ENCODE data around the gene DYRK1A. TPM values are rescaled to one million over a fixed set of nuclear protein-coding genes. Genes with fewer than 3 reads are reported as not detected.
"Not testable (repeated sequence)": the region's sequence is repeated elsewhere in the genome, so short reads cannot be mapped to it uniquely, and the experiment has no call there.

DYRK1A gene
- polyA plus RNA-seq, 3 donors: 8.6 to 15.1 (median 13.2) TPM

DNA sequence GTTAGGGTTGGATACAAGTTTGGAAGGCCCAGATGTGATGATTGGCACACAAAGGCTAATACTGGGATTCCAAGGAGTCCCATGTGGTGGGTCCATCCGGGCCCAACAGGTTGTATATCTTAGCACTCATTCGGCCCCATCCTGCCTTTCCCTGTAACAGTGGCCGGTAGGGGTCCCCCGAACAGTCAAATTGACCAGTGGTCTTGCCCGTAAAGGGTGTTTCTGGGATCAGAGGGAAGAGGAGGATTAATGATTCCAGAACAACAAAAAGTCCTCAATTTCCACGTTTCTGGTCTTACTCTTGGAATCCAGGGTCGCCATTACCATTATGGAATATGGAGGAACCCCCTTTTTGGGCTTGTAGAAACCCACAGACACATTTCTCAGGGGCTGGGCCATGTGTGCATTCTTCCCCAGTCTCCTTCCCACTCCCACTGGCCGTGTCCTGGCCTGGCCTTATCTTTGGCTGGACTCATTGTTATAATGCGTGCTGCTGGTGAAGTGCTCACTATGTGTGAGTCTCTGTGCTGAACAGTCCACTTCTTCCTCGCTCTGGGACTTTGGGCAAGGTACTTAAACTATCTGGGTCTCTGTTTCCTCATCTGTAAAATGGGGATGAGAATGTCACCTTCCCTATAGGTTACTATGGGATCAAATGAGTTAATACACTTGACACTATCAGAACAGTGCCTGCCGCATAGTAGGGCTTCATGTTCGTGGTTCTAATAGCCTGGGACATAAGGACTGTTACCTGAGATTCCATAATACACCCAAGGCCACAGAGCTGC lies 161.8 kb downstream of the DYRK1A start:
- 85 to 88% (median 87%) methylated on average over 12 of the region's 12 CpGs for WGBS, 3 donors

DNA sequence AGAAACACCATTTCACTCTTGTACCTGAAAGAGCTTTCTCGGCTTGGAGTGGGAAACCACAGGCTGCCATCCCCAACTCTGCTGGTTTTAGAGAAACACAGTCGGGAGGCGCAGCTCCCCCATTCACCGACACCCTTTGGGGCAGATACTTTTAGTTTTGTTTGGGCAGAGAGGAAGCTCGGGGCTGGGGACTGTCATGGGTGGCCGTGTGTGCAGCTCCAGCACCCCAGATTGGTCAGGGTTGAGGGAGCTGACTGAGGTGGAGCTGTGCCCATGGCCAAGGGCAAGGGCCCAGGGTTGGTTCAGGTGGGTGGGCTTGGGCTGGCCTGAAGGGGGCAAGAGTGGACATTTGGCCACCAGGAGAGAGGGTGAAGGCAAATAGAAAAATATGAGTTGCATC lies 163.1 kb downstream of the DYRK1A start:
- WGBS, 3 donors: 77 to 90% (median 80%) methylated on average over 6 of the region's 6 CpGs
- no peak overlapping the region for H3K27ac ChIP-seq (ENCODE audit: low read depth, low read length)

More for the DNA sequence above, 161.8 kb downstream of the DYRK1A start:
- no peak overlapping the region for H3K27ac ChIP-seq (ENCODE audit: low read depth, low read length)

DNA sequence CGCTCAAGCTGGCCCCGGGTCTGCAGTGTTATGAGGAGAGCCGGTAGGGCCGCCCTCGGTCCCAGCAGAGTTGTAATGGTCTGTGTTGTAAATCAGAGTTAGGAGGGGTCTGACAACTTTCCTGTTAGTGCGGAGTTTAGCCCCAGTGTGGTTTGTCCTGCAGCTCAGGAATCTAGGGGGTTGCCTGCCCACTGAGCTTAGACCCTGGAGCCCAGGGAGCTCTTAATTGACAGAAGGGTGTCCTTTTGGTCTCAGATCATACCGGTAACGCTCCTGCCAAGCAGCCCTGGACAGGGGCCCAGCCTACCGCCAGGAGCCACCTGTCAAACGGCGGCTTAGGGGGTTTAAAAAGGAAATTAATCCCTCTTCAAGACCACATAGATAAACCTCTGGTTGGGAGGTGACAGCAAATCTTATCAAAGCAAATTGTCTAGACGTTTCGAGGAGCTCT lies 164.4 kb downstream of the DYRK1A start:
- H3K27ac ChIP-seq (ENCODE audit: low read depth, low read length): no peak overlapping the region
- 28 to 54% (median 35%) methylated on average over 13 of the region's 13 CpGs for WGBS, 3 donors

DNA sequence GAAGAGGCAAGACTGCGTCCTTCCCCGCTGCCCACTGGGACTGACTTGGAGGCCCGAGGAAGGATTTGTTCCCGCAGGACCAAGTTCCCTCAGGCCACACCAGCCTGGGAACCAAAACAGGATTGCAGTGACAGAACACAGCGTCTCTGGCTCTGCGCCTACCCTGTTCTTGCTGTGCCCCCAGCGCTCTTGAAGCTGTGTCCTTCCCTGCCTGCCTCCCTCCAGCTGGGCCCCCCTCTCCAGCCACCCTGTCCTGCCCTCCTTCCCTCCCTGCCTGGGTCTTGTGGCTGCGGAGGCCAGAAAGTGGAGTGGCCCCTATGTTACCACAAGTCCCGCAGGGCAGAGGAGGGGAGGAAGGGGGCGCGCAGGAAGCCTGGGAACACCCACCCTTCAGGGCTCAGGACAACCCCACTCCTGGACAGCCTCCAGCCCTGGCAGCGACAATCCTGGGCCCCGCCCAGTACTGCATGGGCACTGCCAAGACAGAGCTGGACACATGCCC lies 164.9 kb downstream of the DYRK1A start:
- 29 to 55% (median 36%) methylated on average over 11 to 13 of the region's 13 CpGs for WGBS, 3 donors
- H3K27ac ChIP-seq (ENCODE audit: low read depth, low read length): no peak overlapping the region

DNA sequence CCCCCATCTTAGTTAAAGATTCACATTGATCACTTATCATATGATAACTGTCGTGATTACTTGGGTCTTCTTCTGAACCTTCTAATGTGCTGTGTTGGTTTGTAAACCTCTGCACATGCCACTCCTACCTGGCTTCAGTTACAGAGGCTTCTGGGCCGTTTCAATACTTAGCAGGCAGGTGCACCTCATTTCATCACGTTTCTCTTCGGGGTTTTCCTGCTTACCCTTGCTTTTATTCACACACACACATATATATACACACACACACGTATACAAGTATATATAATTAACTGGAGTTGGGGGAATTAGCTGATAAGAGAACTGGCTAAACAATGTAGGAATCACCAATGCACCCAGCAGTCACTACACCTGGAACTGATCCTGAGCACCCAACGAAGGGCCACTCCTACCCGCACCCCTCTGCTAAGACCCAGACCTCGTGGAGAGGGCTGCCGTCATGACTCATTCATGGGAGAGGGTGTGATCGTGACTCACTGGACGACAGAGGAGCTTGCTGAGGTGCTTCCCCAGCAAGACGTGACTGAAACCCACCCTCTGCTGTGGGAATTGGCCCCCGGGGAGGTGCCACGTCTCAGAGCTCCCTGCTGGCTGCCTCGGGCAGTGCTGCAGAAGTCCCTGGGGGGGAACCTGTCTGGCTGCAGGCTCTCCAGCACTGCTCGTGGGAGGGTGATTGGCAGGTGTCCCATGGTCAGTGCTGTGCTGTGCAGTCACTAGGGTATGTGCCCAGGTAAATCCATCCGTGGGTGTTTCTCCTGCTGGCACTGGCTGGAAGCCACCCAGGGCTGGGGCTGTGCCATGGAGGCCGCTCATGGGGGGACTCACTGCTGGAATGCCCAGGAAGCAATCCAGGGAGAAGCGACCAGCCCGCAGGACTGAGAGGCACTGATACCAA lies 166.6 kb downstream of the DYRK1A start:
- no peak overlapping the region for H3K27ac ChIP-seq (ENCODE audit: low read depth, low read length)
- 37 to 67% (median 65%) methylated on average over 20 of the region's 20 CpGs for WGBS, 3 donors

DNA sequence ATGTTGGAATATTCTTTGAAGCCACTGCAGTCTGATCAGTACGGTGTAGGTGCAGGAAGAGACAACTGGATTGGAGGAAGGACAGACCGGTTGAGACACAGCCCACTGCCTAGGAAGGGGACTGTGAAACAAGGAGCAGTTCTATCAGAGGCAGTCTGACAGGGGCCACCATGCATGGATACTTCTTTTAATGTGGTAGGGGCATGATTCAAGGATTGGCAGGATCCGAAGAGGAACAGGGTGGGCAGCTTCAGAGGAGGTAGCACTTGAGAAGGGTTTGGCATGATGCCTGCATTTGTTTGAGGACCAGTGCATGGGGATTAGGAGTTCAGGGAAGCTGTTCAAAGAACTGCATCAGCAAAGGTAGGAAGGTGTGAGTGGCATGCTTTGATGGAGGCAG lies 167.9 kb downstream of the DYRK1A start:
- H3K27ac ChIP-seq (ENCODE audit: low read depth, low read length): no peak overlapping the region
- WGBS, 3 donors: 70 to 79% (median 71%) methylated on average over 3 of the region's 3 CpGs

DNA sequence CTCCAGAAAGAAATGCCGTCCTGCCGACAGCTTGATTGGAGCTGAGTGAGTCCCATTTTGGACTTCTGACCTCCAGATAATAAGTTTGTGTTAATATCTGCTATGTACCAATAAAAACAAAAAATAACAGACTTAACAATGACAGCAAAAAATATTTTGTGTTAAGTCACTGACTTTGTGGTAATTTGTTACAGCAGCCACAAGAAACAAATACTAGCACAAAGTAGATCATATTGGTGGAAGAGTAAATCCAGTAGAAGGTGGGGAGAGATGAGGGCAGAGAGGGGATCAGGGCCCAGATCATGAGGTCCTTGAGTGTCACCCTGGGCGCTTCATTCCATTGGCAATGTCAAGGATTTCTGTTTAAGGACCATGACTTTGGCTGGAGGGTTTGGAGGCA lies 168.6 kb downstream of the DYRK1A start:
- no peak overlapping the region for H3K27ac ChIP-seq (ENCODE audit: low read depth, low read length)
- WGBS, 3 donors: 91 to 97% (median 95%) methylated on average over 3 of the region's 3 CpGs

DNA sequence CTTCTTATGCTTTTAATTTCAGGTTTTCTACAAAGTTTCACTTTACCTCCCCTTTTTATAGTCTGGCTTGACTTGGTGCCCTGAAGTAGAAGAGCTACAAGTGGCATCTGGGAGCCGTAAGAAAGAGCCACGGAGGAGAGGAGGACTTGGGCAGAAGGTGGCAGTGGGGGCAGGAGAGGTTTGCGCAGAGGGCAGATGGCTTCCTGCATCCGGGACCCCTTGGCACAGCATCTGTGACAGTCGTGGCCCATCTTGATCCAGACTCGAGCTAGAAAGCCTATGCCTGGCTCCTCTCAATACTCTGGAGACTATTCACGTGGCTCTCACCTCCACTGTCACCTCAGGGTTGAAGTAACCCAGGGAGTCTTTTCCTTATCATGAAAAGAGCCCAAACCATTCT lies 169.1 kb downstream of the DYRK1A start:
- H3K27ac ChIP-seq (ENCODE audit: low read depth, low read length): no peak overlapping the region
- 85 to 93% (median 92%) methylated on average over 7 of the region's 7 CpGs for WGBS, 3 donors

DNA sequence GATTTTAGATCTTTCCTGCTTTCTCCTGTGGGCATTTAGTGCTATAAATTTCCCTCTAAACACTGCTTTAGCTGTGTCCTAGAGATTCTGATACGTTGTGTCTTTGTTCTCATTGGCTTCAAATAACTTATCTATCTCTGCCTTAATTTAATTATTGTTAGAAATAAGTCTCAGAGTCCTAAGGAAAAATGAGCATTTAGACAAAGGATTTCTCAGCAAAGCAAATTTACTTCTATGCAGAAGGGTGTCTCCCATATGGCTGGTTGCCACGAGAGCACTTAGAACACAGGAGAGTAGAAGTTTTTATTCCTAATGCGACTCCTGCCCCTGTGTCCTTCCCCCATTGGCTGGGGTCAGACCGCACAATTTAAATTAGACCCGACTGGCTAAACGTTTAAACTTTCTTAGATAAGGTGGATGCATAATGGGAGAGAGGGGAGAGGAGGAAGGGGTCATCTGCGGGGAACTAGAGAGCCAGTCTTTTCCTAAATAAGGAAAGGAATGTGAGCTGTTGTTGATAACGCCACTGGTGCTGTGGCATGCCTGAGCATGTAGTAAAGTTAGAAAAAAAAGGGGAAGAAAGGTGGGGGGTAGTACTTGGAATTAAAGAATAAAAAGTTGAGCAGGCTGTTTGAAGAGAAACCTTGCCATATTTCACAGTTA lies 170.2 kb downstream of the DYRK1A start:
- 54 to 59% (median 56%) methylated on average over 8 of the region's 8 CpGs for WGBS, 3 donors
- H3K27ac ChIP-seq (ENCODE audit: low read depth, low read length): no peak overlapping the region

DNA sequence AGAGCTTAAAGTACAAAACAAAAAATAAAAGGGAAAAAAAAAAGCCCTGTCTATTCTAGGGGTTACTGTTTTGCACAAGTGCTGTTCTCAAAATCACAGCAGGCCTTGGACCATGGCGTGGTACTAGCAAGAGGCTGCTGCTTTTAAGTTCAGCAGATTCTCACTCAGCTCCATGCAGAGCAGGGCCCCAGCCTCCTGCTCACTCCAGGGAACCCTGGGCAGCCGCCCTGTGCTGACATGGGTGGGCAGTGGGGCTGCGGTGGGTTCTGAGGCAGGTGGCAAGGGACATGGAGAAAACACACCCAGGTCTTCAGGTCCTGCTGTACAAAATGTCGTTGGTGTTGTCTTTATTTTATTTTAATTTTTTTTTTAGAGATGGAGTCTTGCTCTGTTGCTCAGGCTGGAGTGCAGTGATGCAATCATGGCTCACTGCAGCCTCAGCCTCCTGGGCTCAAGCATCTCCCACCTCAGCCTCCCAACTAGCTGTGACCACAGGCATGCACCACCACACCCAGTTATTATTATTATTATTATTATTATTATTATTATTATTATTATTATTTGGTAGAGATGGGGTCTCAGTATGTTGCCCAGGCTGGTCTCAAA lies 170.9 kb downstream of the DYRK1A start:
- WGBS, 3 donors: 90 to 92% (median 90%) methylated on average over 4 of the region's 4 CpGs

DNA sequence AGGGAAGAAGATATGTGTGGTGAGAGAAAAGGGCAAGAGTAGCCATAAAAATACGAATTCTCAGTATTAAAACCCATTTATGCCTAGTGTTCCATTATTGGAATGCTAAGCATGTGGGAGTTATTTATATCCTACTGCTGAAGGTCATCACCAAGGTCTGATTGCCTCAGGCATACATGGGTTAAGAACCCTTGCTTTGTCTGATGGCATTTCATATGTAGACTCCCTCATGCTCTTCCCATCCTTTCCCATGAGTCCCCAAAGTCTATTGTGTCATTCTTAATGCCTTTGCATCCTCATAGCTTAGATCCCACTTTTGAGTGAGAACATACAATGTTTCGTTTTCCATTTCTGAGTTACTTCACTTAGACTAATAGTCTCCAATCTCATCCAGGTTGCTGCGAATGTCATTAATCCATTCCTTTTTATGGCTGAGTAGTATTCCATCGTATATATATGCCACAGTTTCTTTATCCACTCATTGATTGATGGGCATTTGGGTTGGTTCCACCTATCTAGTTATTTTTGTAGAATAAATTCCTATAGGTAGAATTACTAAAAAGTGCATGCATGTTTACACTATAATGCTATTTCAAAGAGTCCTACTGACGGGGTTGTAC lies 172.5 kb downstream of the DYRK1A start:
- no peak overlapping the region for H3K27ac ChIP-seq (ENCODE audit: low read depth, low read length)
- 82 to 90% (median 87%) methylated on average over 5 of the region's 5 CpGs for WGBS, 3 donors

More for the DNA sequence above, 170.9 kb downstream of the DYRK1A start:
- H3K27ac ChIP-seq (ENCODE audit: low read depth, low read length): no peak overlapping the region

DNA sequence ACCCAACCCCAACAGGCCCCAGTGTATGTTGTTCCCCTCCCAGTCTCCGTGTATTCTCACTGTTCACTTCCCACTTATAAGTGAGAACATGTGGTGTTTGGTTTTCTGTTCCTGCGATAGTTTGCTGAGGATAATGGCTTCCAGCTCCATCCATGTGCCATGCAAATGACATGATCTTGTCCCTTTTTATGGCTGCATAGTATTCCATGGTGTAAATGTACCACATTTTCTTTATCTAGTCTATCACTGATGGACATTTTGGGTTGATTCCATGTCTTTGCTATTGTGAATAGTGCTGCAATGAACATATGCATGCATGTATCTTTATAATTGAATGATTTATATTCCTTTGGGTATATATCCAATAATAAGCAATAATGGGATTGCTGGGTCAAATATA lies 174.6 kb downstream of the DYRK1A start:
- H3K27ac ChIP-seq (ENCODE audit: low read depth, low read length): not testable (repeated sequence)
- 90 to 98% (median 96%) methylated on average over 2 of the region's 2 CpGs for WGBS, 3 donors

DNA sequence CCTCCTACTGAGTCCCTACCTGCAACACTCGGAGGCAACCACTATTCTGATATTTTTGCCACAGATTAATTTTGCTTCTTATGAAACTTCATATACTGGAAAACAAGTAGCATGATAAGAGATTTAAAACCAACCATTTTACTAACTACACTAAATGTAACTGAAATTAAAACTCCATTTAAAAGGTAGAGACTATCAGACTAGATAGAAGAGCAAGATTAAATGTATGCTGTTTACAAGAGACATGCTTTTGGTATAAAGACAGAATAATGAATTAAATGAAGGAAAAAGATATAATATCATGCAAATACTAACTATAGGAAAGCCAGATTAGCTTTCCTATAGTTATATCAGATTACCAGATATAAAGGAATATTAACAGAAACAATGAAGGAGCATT lies 175.9 kb downstream of the DYRK1A start:
- 88 to 94% (median 90%) methylated on average over 1 of the region's 1 CpG for WGBS, 3 donors
- no peak overlapping the region for H3K27ac ChIP-seq (ENCODE audit: low read depth, low read length)

DNA sequence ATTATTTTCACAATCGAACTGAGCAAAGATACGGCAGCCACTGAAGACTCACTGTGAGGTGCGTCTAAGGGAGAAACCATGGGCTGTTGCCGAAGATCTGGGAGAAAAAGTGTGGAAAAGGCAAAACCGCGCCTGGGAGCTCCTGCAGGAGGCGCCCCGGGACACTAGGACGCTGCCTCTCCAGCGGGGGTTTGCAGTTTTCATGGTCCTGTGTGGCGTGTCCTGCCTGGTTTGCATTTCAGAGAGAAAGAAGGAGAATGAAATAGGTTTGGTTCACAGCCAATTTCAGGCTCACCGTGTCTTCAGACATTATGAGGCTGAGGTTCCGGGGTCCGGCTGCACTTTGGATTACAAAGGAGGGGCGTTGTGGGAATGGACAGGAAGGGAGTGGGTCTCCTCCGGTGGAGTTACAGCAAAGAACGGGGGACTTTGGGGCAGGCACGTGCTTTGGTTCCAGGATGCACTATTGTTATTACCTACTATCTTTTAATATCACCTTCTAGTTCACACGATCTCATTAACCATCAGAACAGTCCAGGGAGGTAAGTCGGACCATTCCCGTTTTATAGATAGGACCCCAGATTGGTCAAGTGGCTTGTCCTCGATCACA lies 179.8 kb downstream of the DYRK1A start:
- 50 to 74% (median 54%) methylated on average over 22 of the region's 22 CpGs for WGBS, 3 donors
- H3K27ac ChIP-seq (ENCODE audit: low read depth, low read length): no peak overlapping the region

DNA sequence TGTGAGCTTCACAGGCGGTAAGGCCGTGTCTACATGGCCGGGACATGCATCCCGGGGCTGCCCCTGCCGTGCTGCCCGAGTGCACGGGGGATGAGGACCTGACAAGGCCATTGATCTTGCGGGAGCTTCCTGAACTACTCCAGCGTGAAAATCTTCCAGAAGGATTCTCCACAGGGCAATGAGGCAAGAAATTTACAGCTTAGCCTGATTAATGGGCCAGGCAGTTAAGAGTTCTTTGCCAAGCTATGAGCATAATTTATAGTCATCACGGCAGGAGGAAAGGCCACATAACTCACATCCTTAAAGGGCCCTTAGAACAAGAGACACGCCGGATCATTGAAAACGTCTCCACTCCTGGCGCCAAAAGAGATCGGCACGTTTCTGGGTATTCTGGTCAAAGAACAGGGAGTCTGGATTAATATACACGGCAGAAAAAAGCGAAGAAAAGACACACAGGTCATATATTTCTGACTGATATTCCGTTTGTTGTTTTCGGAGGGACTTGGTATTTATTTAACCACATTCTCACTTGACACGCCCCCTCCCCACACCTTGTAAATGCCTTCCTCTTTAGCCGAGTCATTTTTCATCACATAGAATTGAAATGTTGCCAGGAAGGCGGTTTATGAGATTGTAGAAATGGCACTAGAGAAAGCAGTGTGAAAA lies 180.5 kb downstream of the DYRK1A start:
- H3K27ac ChIP-seq (ENCODE audit: low read depth, low read length): no peak overlapping the region
- WGBS, 3 donors: 20 to 43% (median 26%) methylated on average over 23 of the region's 23 CpGs

DNA sequence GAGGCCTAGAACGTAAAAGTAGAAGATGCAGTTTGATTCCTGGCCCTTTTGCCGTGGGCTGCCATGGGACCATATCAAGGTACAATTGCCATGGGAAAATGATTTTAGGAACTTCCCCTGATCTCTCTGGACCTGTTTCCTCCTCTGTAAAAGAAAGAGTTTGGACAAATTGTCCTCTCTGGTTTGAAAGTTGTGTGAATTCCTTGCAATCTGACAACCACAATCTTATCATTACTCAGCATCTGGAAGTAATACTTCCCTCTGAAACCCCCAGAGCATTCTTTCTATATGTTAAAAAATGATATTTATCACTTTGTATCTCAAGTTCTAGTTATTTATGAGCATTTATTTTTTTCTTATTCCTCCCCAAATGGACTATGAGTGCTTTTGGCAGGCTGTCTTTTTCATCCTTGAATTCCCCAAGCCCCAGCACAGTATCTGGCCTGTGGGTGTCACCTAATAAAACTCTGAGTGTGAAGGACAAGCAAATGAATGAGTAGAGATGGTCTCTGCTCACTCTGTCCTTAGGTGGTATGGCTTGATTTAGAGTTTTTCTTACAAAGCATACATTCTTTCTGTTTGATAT lies 181.1 kb downstream of the DYRK1A start:
- H3K27ac ChIP-seq (ENCODE audit: low read depth, low read length): no peak overlapping the region
- WGBS, 3 donors: 44 to 65% (median 63%) methylated on average over 2 of the region's 2 CpGs

Measured in adipose tissue (tissue), 3 donors.